ENCODE measurements around the gene BCL2L13. TPM values are rescaled to one million over a fixed set of nuclear protein-coding genes. Genes with fewer than 3 reads are reported as not detected.

Gene BCL2L13, protein sequence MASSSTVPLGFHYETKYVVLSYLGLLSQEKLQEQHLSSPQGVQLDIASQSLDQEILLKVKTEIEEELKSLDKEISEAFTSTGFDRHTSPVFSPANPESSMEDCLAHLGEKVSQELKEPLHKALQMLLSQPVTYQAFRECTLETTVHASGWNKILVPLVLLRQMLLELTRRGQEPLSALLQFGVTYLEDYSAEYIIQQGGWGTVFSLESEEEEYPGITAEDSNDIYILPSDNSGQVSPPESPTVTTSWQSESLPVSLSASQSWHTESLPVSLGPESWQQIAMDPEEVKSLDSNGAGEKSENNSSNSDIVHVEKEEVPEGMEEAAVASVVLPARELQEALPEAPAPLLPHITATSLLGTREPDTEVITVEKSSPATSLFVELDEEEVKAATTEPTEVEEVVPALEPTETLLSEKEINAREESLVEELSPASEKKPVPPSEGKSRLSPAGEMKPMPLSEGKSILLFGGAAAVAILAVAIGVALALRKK
- 10 to 100 TPM; 56.5 to 64.1 TPM for total RNA-seq

DNA sequence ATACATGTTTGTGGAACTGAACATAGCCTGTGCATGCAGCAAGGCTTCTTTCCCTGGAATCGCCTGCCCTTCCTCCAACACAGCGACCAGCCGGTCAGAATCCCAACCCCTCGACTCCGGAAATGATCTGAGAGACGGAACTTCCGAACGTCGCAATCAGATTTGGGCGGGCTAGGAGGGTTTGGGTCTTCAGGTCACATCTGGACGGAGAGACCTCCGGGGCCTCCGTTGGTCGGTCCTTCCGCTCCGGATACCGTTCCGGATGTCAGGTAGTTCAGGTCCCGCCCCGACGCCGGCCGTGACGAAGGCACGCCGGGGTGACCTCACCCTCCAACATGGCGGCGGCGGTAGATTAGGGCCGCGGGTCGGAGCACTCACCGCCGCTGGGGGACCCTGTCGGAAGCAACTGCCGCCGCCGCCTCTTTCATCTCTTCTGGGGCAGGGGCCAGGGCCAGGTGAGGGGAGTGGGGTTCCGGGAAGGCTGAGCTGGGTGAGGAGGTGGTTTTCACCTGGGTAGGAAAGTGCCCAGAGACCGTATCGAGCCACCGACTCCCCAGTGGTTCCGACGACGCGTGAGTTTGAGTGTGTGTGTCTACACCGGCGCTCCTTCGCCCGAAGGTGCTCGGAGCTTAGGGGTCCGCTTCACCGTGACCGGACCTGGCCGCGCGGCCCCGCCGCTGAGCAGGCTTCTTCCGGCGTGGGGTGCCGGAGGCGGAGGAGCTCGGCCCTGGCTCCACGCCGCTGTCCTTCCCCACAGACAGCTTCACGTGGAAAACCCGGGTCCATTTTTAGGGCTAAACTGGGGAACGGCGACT, at the start of gene BCL2L13:
Gene BCL2L13 (plus strand): TSS at position 326 of the 815 bp plus-strand sequence. CDS start 16,955 bp downstream, outside the sequence.
- Histone ChIP-seq H3K27ac (peak within 1 kb of the TSS; percentile 99 to 100), H3K4me1 (peaks cover 0 to 20% of the 10 kb centered on the region in 2 donors), H3K9me3 (no peaks in the 10 kb centered on the region), H3K36me3 (peaks cover 9% of the 10 kb centered on the region), H3K4me3 (peak within 1 kb of the TSS; percentile 86 to 88), H3K27me3 (no peaks in the 10 kb centered on the region)
- TF ChIP-seq, protein P1, sequence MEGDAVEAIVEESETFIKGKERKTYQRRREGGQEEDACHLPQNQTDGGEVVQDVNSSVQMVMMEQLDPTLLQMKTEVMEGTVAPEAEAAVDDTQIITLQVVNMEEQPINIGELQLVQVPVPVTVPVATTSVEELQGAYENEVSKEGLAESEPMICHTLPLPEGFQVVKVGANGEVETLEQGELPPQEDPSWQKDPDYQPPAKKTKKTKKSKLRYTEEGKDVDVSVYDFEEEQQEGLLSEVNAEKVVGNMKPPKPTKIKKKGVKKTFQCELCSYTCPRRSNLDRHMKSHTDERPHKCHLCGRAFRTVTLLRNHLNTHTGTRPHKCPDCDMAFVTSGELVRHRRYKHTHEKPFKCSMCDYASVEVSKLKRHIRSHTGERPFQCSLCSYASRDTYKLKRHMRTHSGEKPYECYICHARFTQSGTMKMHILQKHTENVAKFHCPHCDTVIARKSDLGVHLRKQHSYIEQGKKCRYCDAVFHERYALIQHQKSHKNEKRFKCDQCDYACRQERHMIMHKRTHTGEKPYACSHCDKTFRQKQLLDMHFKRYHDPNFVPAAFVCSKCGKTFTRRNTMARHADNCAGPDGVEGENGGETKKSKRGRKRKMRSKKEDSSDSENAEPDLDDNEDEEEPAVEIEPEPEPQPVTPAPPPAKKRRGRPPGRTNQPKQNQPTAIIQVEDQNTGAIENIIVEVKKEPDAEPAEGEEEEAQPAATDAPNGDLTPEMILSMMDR (IDR thresholded peaks at IDR 0.05) = no peak
- DNase-seq (ENCODE audit: low spot score) = peak; percentile 95

DNA sequence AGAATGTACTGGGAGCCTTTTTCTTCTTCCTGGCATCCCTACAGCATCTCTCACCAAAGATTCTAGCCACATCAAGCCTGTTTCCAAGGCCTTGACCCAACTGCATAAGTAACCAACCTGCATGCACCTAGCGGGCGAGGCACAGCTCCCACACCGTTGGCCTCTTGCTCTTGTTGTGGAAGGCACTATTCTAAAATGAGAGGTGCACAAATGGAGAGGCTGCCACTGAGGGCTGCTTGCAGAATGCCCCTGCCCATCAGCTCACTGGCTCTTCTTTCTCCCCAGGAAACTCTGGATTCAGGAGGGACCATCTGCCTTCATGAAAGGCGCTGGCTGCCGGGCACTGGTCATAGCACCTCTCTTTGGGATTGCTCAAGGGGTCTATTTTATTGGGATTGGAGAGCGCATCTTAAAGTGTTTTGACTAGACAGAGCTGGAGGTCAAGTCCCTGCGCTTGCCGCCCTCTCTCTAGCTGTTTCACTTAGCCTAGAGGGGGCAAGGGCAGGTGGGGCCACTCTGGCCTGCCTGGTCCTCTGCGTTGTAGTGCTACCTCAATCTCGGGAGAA, 48.7 kb upstream of the BCL2L13 start:
- Histone ChIP-seq H3K9me3 (no peaks in the 10 kb centered on the region), H3K36me3 (peaks cover 50% of the 10 kb centered on the region), H3K4me1 (no peaks in the 10 kb centered on the region), H3K27ac (no peak overlapping the region), H3K27me3 (no peaks in the 10 kb centered on the region), H3K4me3 (no peak overlapping the region)
- TF ChIP-seq, protein P1 (IDR thresholded peaks at IDR 0.05) = no peak
- DNase-seq (ENCODE audit: low spot score) = no peak

DNA sequence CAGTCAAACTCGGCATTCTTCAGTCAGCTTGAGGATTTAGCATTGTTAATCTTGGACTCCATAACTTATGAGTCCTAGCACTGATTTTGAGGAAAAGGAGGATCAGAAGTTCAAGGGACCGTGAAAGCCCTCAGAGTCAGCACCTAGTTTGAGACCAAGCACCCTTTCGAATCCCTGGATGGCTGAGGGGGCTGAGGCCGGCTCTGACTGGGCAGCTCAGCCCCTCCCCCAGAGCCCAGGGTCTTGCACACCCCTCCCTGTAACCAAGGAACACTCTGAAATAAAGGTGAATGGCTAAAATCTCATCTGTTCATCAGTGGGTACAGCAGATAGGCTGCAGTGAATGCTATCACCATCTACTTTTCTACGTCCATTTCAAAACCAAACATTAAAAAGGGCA, 48.0 kb upstream of the BCL2L13 start:
- H3K27ac ChIP-seq = no peak overlapping the region
- H3K36me3 ChIP-seq = peaks cover 57% of the 10 kb centered on the region
- H3K27me3 ChIP-seq = no peaks in the 10 kb centered on the region
- H3K4me1 ChIP-seq = no peaks in the 10 kb centered on the region
- H3K9me3 ChIP-seq = no peaks in the 10 kb centered on the region
- DNase-seq (ENCODE audit: low spot score) = no peak
- no peak overlapping the region for H3K4me3 ChIP-seq
- TF ChIP-seq, protein P1 (IDR thresholded peaks at IDR 0.05) = no peak

DNA sequence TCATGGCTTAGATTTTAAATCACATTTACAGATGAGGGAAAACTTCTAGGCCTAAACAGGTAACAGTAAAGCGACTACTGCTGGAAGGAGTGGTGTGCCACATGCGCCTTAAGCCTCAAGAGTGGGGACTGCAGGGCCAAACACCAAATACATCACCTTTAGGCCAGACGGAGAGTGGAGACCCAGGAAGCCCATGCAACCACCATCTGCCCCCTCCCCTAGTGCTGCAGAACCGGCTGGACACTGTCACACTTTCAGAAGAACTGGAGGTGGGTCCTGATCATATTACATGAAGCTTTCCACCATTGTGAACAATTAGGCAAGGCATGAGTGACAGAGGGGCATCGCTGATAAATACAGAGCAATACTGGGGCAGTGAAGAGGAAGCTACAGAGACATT, 46.4 kb upstream of the BCL2L13 start:
- Histone ChIP-seq H3K4me1 (no peaks in the 10 kb centered on the region), H3K27me3 (no peaks in the 10 kb centered on the region), H3K9me3 (no peaks in the 10 kb centered on the region), H3K27ac (no peak overlapping the region), H3K4me3 (no peak overlapping the region), H3K36me3 (peaks cover 74% of the 10 kb centered on the region)
- TF ChIP-seq, protein P1 (IDR thresholded peaks at IDR 0.05) = no peak
- DNase-seq (ENCODE audit: low spot score) = no peak

DNA sequence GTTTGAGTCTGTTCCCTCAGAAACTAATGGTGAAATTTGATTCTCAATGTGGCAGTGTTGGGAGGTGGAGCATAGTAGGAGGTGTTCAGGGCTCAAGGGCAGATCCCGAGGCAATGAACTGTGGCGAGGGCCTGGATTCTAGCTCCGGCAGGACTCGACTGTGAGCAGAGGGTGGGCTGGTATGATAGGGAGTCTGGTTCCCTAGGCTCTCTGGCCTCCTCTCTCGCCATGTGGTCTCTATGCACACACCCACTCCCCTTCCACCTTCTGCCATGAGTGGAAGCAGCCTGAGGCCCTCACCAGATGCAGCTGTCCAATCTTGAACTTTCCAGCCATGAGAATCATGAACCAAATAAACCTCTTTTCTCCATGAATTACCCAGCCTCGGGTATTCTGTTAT, 42.3 kb upstream of the BCL2L13 start:
- TF ChIP-seq, protein P1 (IDR thresholded peaks at IDR 0.05) = no peak
- no peaks in the 10 kb centered on the region for H3K27me3 ChIP-seq
- no peak overlapping the region for H3K4me3 ChIP-seq
- H3K4me1 ChIP-seq = no peaks in the 10 kb centered on the region
- no peak for DNase-seq (ENCODE audit: low spot score)
- no peaks in the 10 kb centered on the region for H3K9me3 ChIP-seq
- H3K36me3 ChIP-seq = peaks cover 94% of the 10 kb centered on the region
- H3K27ac ChIP-seq = no peak overlapping the region

Data from right atrium auricular region (tissue), 2 donors.